ENCODE data around the gene NXPH4. TPM values are rescaled to one million over a fixed set of nuclear protein-coding genes. Genes with fewer than 3 reads are reported as not detected.

NXPH4 gene
- total and polyA plus RNA-seq, 7 donors, result 0.01 to 0.58 (median 0.24) TPM; not detected in 2

- intact Hi-C loops (cut with DNase I), result no loop called here
- Histone ChIP-seq H3K27me3 (ENCODE audit: insufficient read depth in 3 of 3, low read length in 2 of 3) (no peaks in the 10 kb centered on the region), H3K9me3 (no peaks in the 10 kb centered on the region), H3K4me3 (no peak overlapping the region), H3K36me3 (ENCODE audit: insufficient read depth in 1 of 2, low read depth in 1 of 2) (peaks cover 0 to 43% of the 10 kb centered on the region in 2 donors), H3K4me1 (no peaks in the 10 kb centered on the region), H3K27ac (no peak overlapping the region)
- TF ChIP-seq CTCF (IDR thresholded peaks at IDR 0.05), result no peak
- 84 to 90% (median 87%) methylated on average over 14 of the region's 14 CpGs for WGBS, 3 donors
- ATAC-seq, result no peak
- DNase-seq, result no peak
These were observed 38.4 kb upstream of the NXPH4 start for GRCh38 chr12:57178213-57178612.

- Histone ChIP-seq H3K9me3 (no peaks in the 10 kb centered on the region), H3K4me3 (no peak overlapping the region), H3K27me3 (ENCODE audit: insufficient read depth in 3 of 3, low read length in 2 of 3) (no peaks in the 10 kb centered on the region), H3K27ac (no peak overlapping the region), H3K4me1 (no peaks in the 10 kb centered on the region), H3K36me3 (ENCODE audit: insufficient read depth in 1 of 2, low read depth in 1 of 2) (peaks cover 0 to 52% of the 10 kb centered on the region in 2 donors)
- DNase-seq (no peak), ATAC-seq (no peak)
- no peak for TF ChIP-seq CTCF (IDR thresholded peaks at IDR 0.05)
- 90 to 94% (median 91%) methylated on average over 27 of the region's 27 CpGs for WGBS, 3 donors
- intact Hi-C loops (cut with DNase I), result loop anchor here in 1 of 2 donors (5.0 kb wide), 1 partner anchor 107 kb away; no protein-coding TSS in a partner anchor
These were observed 37.1 kb upstream of the NXPH4 start for GRCh38 chr12:57179331-57180086.

GRCh38 chr12:57180321-57180989, 36.1 kb upstream of the NXPH4 start:
- H3K4me1 ChIP-seq, result no peaks in the 10 kb centered on the region
- no peak for ATAC-seq
- DNase-seq, result no peak
- TF ChIP-seq CTCF (IDR thresholded peaks at IDR 0.05), result no peak
- intact Hi-C loops (cut with DNase I), result loop anchor here in 1 of 2 donors (5.0 kb wide), 1 partner anchor 108 kb away; no protein-coding TSS in a partner anchor
- no peak overlapping the region for H3K27ac ChIP-seq
- no peaks in the 10 kb centered on the region for H3K9me3 ChIP-seq
- H3K4me3 ChIP-seq, result no peak overlapping the region
- H3K27me3 ChIP-seq (ENCODE audit: insufficient read depth in 3 of 3, low read length in 2 of 3), result no peaks in the 10 kb centered on the region
- peaks cover 0 to 61% of the 10 kb centered on the region in 2 donors for H3K36me3 ChIP-seq (ENCODE audit: insufficient read depth in 1 of 2, low read depth in 1 of 2)
- 93 to 96% (median 94%) methylated on average over 19 to 20 of the region's 20 CpGs for WGBS, 3 donors

GRCh38 chr12:57181072-57181471, 35.5 kb upstream of the NXPH4 start:
- H3K4me1 ChIP-seq, result no peaks in the 10 kb centered on the region
- DNase-seq, result no peak
- no peak overlapping the region for H3K27ac ChIP-seq
- ATAC-seq, result no peak
- peaks cover 0 to 66% of the 10 kb centered on the region in 2 donors for H3K36me3 ChIP-seq (ENCODE audit: insufficient read depth in 1 of 2, low read depth in 1 of 2)
- no peaks in the 10 kb centered on the region for H3K9me3 ChIP-seq
- H3K27me3 ChIP-seq (ENCODE audit: insufficient read depth in 3 of 3, low read length in 2 of 3), result no peaks in the 10 kb centered on the region
- intact Hi-C loops (cut with DNase I), result loop anchor here in 1 of 2 donors (5.0 kb wide), 1 partner anchor 109 kb away; no protein-coding TSS in a partner anchor
- WGBS, 3 donors, result 65 to 73% (median 69%) methylated on average over 9 of the region's 9 CpGs
- H3K4me3 ChIP-seq, result no peak overlapping the region
- no peak for TF ChIP-seq CTCF (IDR thresholded peaks at IDR 0.05)
